CD4-positive, alpha-beta T cell treated with Interleukin-17A for 1 hour (primary cell): ENCODE results near the gene SYNDIG1L.

ENCODE experiments used
- DNase-seq: peaks from one replicate; pipeline ENCODE4 v3.0.0-alpha.2; 2020

Gene SYNDIG1L

GRCh38 chr14:74356892-74357575, 69.0 kb downstream of the SYNDIG1L start:
- DNase-seq, result no peak
